Fibroblast of mammary gland (primary cell): ENCODE results near the gene AMBP.

ENCODE experiments used
- DNase-seq: peaks from one replicate; pipeline ENCODE4 v3.0.0-alpha.2; 2010; ENCODE audit warnings: low read depth
- H3K4me3 ChIP-seq: 2 replicates; pipeline ENCODE4 v1.5.1; 2011; ENCODE audit warnings: low read depth, mild to moderate bottlenecking, low read length, moderate library complexity; ENCODE audit not compliant: control insufficient read depth
- TF ChIP-seq, protein P1 (sequence below): conservative IDR thresholded peaks from 2 replicates; pipeline ENCODE4 v1.5.1; 2011; ENCODE audit warnings: low read depth, low read length, inconsistent platforms; ENCODE audit not compliant: control insufficient read depth, insufficient read depth

AMBP gene

DNA sequence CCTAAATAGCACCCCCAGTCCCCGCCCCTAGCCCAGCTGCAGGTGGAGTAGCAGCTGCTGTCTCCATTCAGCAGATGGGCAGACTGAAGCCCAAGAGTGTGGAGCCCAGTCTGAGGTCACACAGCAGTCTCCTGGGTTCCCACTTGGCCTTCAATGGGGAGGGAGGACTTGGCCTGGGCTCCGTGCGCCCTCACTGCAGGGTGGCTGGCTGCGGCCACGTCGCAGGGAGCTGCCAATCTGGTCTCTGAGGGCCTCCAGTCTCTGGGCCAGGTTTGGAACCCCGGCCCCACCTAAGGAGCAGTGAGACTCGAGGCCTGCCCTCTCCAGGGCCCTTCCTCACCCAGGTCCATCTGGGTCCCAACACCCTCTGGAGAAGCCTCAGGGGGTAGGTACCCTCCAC is 13.6 kb upstream of the AMBP start:
- no peak overlapping the region for H3K4me3 ChIP-seq
- no peak for DNase-seq
- TF ChIP-seq, protein P1, sequence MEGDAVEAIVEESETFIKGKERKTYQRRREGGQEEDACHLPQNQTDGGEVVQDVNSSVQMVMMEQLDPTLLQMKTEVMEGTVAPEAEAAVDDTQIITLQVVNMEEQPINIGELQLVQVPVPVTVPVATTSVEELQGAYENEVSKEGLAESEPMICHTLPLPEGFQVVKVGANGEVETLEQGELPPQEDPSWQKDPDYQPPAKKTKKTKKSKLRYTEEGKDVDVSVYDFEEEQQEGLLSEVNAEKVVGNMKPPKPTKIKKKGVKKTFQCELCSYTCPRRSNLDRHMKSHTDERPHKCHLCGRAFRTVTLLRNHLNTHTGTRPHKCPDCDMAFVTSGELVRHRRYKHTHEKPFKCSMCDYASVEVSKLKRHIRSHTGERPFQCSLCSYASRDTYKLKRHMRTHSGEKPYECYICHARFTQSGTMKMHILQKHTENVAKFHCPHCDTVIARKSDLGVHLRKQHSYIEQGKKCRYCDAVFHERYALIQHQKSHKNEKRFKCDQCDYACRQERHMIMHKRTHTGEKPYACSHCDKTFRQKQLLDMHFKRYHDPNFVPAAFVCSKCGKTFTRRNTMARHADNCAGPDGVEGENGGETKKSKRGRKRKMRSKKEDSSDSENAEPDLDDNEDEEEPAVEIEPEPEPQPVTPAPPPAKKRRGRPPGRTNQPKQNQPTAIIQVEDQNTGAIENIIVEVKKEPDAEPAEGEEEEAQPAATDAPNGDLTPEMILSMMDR: no peak

DNA sequence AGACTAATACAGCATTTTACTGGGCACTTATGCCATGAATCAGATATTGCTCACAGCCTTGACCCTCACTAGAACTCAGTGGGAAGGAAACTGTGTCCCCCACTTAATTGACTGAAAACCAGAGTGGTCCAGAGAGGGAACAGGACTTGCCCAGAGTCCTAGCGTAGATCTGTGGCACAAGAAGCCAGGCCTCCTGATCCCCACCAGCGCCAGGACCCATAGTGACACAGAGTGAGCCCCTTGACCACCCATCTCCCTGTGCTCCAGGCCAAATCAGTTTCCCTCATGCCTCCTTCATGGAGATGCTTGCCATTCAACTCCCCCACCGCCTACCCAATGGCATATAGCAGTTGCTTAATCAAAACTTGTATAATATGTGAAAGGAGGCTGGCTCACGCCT is 12.7 kb upstream of the AMBP start:
- TF ChIP-seq, protein P1: no peak
- H3K4me3 ChIP-seq: no peak overlapping the region
- DNase-seq: no peak

DNA sequence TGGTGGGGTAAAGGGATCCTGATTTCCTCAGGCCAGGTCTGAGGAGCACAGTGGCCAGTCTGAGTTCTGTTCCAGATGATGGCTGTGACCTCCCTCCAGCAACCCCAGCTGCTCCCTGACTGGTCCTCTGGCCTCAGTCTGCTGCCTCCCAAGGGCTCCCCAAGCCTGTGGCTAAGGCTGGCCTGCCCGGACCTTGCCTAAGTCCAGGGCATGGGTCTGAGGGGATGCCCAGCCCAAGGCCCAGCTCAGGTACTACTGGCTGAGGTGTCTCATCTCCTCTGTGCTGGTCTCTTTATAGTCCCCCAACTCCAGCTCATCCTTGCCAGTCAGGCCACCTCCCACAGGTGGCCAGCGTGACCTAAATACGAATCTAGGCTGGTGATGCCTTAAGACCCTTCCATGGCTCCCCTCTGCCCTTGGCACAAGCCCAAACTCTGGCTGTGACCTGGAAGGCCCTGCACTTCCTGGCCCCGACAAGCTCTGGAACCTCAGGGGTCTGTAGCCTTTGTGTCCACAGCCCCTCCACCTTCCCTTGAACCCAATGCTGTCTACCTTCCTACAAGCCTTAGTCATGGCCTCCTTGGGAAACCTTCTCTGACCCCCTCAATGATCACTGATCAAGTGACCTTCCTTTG is 11.2 kb upstream of the AMBP start:
- TF ChIP-seq, protein P1: no peak
- H3K4me3 ChIP-seq: no peak overlapping the region
- no peak for DNase-seq

- DNase-seq: no peak
- H3K4me3 ChIP-seq: no peak overlapping the region
- TF ChIP-seq, protein P1: no peak
Measured at GRCh38 chr9:114088571-114089170, 10.6 kb upstream of the AMBP start.

DNA sequence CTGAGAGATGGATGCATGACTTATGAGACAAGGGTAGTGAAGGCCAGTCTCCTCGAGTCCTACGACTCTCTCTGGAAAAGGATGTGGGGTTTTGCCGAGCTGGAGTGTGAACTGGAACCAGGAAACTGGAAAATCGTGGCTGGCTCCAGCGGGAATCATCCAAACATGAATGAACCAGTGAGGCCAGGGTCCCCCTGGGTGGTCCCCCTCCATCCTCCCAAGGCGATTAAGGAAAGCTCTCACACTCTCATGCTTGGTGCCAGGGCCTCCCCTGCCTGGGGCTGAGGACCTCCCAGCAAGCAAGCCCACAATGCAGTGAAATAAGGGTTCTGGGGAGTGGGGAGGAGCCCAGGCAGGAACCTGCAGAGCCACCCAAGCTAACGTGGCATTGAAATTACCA is 9.6 kb upstream of the AMBP start:
- no peak for DNase-seq
- H3K4me3 ChIP-seq: no peak overlapping the region
- TF ChIP-seq, protein P1: no peak

GRCh38 chr9:114086607-114087006 is 8.5 kb upstream of the AMBP start:
- no peak for DNase-seq
- TF ChIP-seq, protein P1: no peak

More at GRCh38 chr9:114086607-114087006, 8.5 kb upstream of the AMBP start:
- H3K4me3 ChIP-seq: no peak overlapping the region
